Measurements from ENCODE around the gene C10orf95.

C10orf95 gene

GRCh38 chr10:102413806-102414561 is 37.4 kb downstream of the C10orf95 start:
- DNase-seq, result no peak

- DNase-seq, result peak; percentile 45 to 61
Measured at GRCh38 chr10:102413053-102413705, 38.2 kb downstream of the C10orf95 start.

GRCh38 chr10:102412293-102412692 is 39.0 kb downstream of the C10orf95 start:
- DNase-seq, result no peak

- DNase-seq, result no peak
Measured at GRCh38 chr10:102411341-102412255, 39.7 kb downstream of the C10orf95 start.

- no peak for DNase-seq
Measured at GRCh38 chr10:102410429-102411073, 40.8 kb downstream of the C10orf95 start.

GRCh38 chr10:102409604-102410428 is 41.5 kb downstream of the C10orf95 start:
- no peak for DNase-seq

- DNase-seq, result peak; percentile 27 to 35
Measured at GRCh38 chr10:102408728-102409603, 42.4 kb downstream of the C10orf95 start.

GRCh38 chr10:102408131-102408727 is 43.1 kb downstream of the C10orf95 start:
- DNase-seq, result no peak

- DNase-seq, result no peak
Measured at GRCh38 chr10:102407425-102408130, 43.8 kb downstream of the C10orf95 start.

- no peak for DNase-seq
Measured at GRCh38 chr10:102406815-102407214, 44.5 kb downstream of the C10orf95 start.

- no peak for DNase-seq
Measured at GRCh38 chr10:102405632-102406031, 45.7 kb downstream of the C10orf95 start.

GRCh38 chr10:102405108-102405571 is 46.2 kb downstream of the C10orf95 start:
- DNase-seq, result no peak

GRCh38 chr10:102404361-102405107 is 46.8 kb downstream of the C10orf95 start:
- DNase-seq, result no peak

GRCh38 chr10:102403115-102403514 is 48.2 kb downstream of the C10orf95 start:
- no peak for DNase-seq

GRCh38 chr10:102402512-102402896 is 48.8 kb downstream of the C10orf95 start:
- DNase-seq, result no peak

- no peak for DNase-seq
Measured at GRCh38 chr10:102401735-102402511, 49.4 kb downstream of the C10orf95 start.

- DNase-seq, result no peak
Measured at GRCh38 chr10:102401342-102401654, 50.0 kb downstream of the C10orf95 start.

Measured in NCI-H1930 (cell line).